HEK293 (cell line): ENCODE measurements around the gene DENND1A.

Experiments
- CTCF ChIA-PET: fragments of 350-600 bp; formaldehyde crosslinking; extraction: SDS; loops from one replicate; lab custom pipeline; 2021; ENCODE audit warnings: antibody characterized with exemption; lab: Yijun Ruan, JAX
- POLR2A ChIA-PET: fragments of 300-600 bp; formaldehyde crosslinking; extraction: SDS; loops from one replicate; lab custom pipeline; 2020; ENCODE audit warnings: antibody characterized with exemption, inconsistent platforms; lab: Yijun Ruan, JAX
- H3K27ac ChIP-seq: fragments of 200-500 bp; sonication (Bioruptor generic); 2 replicates; pipeline ENCODE4 v1.5.1; 2014; ENCODE audit warnings: low read depth, low read length, control low read depth, inconsistent platforms; ENCODE audit errors: extremely low read depth
- H3K36me3 ChIP-seq, 2 experiments: fragments of 200-500 bp in 1 of 2; sonication (Bioruptor generic) in 1 of 2; 1 replicate in 1 of 2; 2 replicates in 1 of 2; pipeline ENCODE4 v1.5.1; 2014 to 2017; ENCODE audit warnings: inconsistent platforms in 2 of 2, low read length in 2 of 2; ENCODE audit not compliant: control insufficient read depth in 2 of 2, insufficient read depth in 1 of 2
- H3K4me1 ChIP-seq: fragments of 200-500 bp; sonication (Bioruptor generic); 2 replicates; pipeline ENCODE4 v1.5.1; 2014; ENCODE audit warnings: mild to moderate bottlenecking, low read length, inconsistent platforms; ENCODE audit not compliant: control insufficient read depth, insufficient read depth
- H3K4me3 ChIP-seq: 2 replicates; pipeline ENCODE4 v1.5.1; 2011; ENCODE audit warnings: low read depth, mild to moderate bottlenecking, control low read depth, low read length, moderate library complexity
- H3K9me3 ChIP-seq: fragments of 200-500 bp; sonication (Bioruptor generic); 2 replicates; pipeline ENCODE4 v1.5.1; 2014; ENCODE audit warnings: low read depth, low read length, inconsistent platforms; ENCODE audit not compliant: control insufficient read depth, insufficient read depth
- GLIS2 ChIP-seq: fragments of 450-650 bp; formaldehyde crosslinking; IDR thresholded peaks from 2 replicates; pipeline ENCODE4 v1.5.1; 2016; ENCODE audit warnings: missing biosample characterization, missing genetic modification characterization
- REPIN1 ChIP-seq: fragments of 450-650 bp; formaldehyde crosslinking; IDR thresholded peaks from 2 replicates; pipeline ENCODE4 v1.5.1; 2017; ENCODE audit warnings: missing biosample characterization, missing genetic modification characterization, low read depth
- ZIC2 ChIP-seq: fragments of 450-650 bp; formaldehyde crosslinking; IDR thresholded peaks from 2 replicates; pipeline ENCODE4 v1.5.1; 2016; ENCODE audit warnings: missing biosample characterization, missing genetic modification characterization
- ZNF223 ChIP-seq: fragments of 450-650 bp; formaldehyde crosslinking; IDR thresholded peaks from 2 replicates; pipeline ENCODE4 v1.5.1; 2016; ENCODE audit warnings: missing biosample characterization, missing genetic modification characterization
- ZNF239 ChIP-seq: fragments of 450-650 bp; formaldehyde crosslinking; IDR thresholded peaks from 2 replicates; pipeline ENCODE4 v1.5.1; 2016; ENCODE audit warnings: missing biosample characterization, missing genetic modification characterization
- ZNF292 ChIP-seq: fragments of 450-650 bp; formaldehyde crosslinking; IDR thresholded peaks from 2 replicates; pipeline ENCODE4 v1.5.1; 2016; ENCODE audit warnings: low read depth, missing biosample characterization, missing genetic modification characterization, borderline replicate concordance
- ZNF366 ChIP-seq: fragments of 450-650 bp; formaldehyde crosslinking; conservative IDR thresholded peaks from 2 replicates; pipeline ENCODE4 v1.5.1; 2016; ENCODE audit warnings: missing biosample characterization, missing genetic modification characterization
- ZNF391 ChIP-seq: fragments of 450-650 bp; formaldehyde crosslinking; IDR thresholded peaks from 2 replicates; pipeline ENCODE4 v1.5.1; 2016; ENCODE audit warnings: low read depth, missing biosample characterization, missing genetic modification characterization, borderline replicate concordance
- ZNF658 ChIP-seq: fragments of 450-650 bp; formaldehyde crosslinking; IDR thresholded peaks from 2 replicates; pipeline ENCODE4; 2016; ENCODE audit warnings: missing biosample characterization, missing genetic modification characterization
- ZNF843 ChIP-seq: fragments of 450-650 bp; formaldehyde crosslinking; IDR thresholded peaks from 2 replicates; pipeline ENCODE4 v1.5.1; 2016; ENCODE audit warnings: missing biosample characterization, missing genetic modification characterization
- TF ChIP-seq, protein P1 (sequence below): fragments of 450-650 bp; formaldehyde crosslinking; IDR thresholded peaks from 2 replicates; pipeline ENCODE4 v1.5.1; 2016; ENCODE audit warnings: missing biosample characterization, missing genetic modification characterization
- TF ChIP-seq, protein P2 (sequence below): fragments of 450-650 bp; formaldehyde crosslinking; IDR thresholded peaks from 2 replicates; pipeline ENCODE4 v1.5.1; 2016; ENCODE audit warnings: missing biosample characterization, missing genetic modification characterization
- TF ChIP-seq, protein P3 (sequence below): fragments of 450-650 bp; formaldehyde crosslinking; IDR thresholded peaks from 2 replicates; pipeline ENCODE4 v1.5.1; 2016; ENCODE audit warnings: missing biosample characterization, missing genetic modification characterization
- TF ChIP-seq, protein P4 (sequence below): fragments of 450-650 bp; formaldehyde crosslinking; IDR thresholded peaks from 2 replicates; pipeline ENCODE4 v1.5.1; 2016; ENCODE audit warnings: missing biosample characterization, missing genetic modification characterization
- TF ChIP-seq, protein P5 (sequence below): fragments of 450-650 bp; formaldehyde crosslinking; IDR thresholded peaks from 2 replicates; pipeline ENCODE4 v1.5.1; 2017; ENCODE audit warnings: missing biosample characterization, missing genetic modification characterization

DENND1A gene

DNA sequence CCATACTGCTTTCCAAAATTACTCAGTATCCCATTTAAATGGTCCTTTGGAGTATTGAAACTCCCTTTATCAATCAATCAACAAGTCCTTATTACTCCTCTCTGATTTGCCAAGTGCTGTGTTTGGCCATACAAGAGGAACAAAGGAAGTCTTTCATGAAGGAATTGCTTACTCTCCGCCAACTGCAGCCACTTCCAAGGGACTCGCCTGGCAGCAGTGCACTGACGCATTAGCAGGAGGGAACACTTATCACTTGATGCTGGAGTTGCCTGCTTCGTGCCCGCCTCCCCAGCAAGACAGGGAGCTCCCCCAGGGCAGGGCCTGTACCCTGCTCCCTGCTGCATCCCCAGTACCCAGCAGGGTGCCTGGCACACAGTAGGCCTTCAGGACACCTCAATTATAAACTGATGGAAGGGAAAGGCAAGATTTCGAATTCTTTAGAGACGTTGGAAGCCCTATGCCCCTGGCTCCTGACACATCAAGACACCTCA lies 476.1 kb downstream of the DENND1A start:
- TF ChIP-seq, protein P1, sequence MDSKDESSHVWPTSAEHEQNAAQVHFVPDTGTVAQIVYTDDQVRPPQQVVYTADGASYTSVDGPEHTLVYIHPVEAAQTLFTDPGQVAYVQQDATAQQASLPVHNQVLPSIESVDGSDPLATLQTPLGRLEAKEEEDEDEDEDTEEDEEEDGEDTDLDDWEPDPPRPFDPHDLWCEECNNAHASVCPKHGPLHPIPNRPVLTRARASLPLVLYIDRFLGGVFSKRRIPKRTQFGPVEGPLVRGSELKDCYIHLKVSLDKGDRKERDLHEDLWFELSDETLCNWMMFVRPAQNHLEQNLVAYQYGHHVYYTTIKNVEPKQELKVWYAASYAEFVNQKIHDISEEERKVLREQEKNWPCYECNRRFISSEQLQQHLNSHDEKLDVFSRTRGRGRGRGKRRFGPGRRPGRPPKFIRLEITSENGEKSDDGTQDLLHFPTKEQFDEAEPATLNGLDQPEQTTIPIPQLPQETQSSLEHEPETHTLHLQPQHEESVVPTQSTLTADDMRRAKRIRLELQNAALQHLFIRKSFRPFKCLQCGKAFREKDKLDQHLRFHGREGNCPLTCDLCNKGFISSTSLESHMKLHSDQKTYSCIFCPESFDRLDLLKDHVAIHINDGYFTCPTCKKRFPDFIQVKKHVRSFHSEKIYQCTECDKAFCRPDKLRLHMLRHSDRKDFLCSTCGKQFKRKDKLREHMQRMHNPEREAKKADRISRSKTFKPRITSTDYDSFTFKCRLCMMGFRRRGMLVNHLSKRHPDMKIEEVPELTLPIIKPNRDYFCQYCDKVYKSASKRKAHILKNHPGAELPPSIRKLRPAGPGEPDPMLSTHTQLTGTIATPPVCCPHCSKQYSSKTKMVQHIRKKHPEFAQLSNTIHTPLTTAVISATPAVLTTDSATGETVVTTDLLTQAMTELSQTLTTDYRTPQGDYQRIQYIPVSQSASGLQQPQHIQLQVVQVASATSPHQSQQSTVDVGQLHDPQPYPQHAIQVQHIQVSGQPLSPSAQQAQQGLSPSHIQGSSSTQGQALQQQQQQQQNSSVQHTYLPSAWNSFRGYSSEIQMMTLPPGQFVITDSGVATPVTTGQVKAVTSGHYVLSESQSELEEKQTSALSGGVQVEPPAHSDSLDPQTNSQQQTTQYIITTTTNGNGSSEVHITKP (tag by site-specific recombination), result no peak
- no peak for TF ChIP-seq REPIN1 (tag by site-specific recombination)
- no peak for TF ChIP-seq ZNF391 (tag by site-specific recombination)
- TF ChIP-seq, protein P2, sequence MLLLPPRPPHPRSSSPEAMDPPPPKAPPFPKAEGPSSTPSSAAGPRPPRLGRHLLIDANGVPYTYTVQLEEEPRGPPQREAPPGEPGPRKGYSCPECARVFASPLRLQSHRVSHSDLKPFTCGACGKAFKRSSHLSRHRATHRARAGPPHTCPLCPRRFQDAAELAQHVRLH (tag by site-specific recombination), result no peak
- no peak for TF ChIP-seq GLIS2 (tag by site-specific recombination)
- no peak for TF ChIP-seq ZNF658 (tag by site-specific recombination)
- no peak for TF ChIP-seq ZNF239
- TF ChIP-seq ZNF843 (tag by site-specific recombination), result no peak
- TF ChIP-seq ZNF292 (tag by site-specific recombination), result no peak
- TF ChIP-seq ZNF223, result no peak
- TF ChIP-seq ZNF366, result no peak
- TF ChIP-seq, all 188 proteins: peak for 0
- POLR2A ChIA-PET, result no interaction called here

DNA sequence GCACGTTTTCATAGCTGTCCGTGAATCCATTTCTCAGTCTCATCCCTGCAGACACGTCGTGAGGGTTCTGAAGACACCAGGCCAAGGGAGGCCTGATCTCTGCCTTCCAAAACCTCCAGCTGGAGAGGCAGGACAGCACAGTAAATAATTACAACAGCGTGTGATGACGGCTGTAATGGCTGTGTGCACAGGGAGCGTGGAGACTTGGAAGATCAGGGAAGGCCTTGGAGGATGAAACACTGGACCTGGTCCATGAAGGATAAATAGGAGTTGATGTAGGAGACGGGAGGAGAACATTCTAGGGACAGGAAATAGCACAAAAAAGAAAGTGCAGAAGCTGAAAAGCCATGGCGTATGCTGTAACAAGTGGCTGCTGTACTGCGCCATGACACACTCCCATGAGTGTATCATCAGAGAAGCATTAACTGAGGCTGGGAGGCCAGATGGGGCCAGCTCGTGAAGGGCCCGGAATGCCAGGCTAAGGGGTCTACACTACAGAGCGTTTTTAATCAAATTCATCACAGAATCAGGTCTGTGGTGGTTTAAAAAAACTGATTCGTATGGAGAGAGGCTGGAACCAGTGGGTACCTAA lies 476.8 kb downstream of the DENND1A start:
- Histone ChIP-seq H3K9me3 (no peaks in the 10 kb centered on the region), H3K4me3 (no peak overlapping the region), H3K27ac (no peak overlapping the region), H3K4me1 (no peaks in the 10 kb centered on the region), H3K36me3 (no peaks in the 10 kb centered on the region)
- CTCF ChIA-PET, result no interaction called here
- POLR2A ChIA-PET, result no interaction called here
- TF ChIP-seq, protein P3, sequence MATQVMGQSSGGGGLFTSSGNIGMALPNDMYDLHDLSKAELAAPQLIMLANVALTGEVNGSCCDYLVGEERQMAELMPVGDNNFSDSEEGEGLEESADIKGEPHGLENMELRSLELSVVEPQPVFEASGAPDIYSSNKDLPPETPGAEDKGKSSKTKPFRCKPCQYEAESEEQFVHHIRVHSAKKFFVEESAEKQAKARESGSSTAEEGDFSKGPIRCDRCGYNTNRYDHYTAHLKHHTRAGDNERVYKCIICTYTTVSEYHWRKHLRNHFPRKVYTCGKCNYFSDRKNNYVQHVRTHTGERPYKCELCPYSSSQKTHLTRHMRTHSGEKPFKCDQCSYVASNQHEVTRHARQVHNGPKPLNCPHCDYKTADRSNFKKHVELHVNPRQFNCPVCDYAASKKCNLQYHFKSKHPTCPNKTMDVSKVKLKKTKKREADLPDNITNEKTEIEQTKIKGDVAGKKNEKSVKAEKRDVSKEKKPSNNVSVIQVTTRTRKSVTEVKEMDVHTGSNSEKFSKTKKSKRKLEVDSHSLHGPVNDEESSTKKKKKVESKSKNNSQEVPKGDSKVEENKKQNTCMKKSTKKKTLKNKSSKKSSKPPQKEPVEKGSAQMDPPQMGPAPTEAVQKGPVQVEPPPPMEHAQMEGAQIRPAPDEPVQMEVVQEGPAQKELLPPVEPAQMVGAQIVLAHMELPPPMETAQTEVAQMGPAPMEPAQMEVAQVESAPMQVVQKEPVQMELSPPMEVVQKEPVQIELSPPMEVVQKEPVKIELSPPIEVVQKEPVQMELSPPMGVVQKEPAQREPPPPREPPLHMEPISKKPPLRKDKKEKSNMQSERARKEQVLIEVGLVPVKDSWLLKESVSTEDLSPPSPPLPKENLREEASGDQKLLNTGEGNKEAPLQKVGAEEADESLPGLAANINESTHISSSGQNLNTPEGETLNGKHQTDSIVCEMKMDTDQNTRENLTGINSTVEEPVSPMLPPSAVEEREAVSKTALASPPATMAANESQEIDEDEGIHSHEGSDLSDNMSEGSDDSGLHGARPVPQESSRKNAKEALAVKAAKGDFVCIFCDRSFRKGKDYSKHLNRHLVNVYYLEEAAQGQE (tag by site-specific recombination), result no peak
- no peak for TF ChIP-seq ZNF391 (tag by site-specific recombination)
- TF ChIP-seq, protein P4, sequence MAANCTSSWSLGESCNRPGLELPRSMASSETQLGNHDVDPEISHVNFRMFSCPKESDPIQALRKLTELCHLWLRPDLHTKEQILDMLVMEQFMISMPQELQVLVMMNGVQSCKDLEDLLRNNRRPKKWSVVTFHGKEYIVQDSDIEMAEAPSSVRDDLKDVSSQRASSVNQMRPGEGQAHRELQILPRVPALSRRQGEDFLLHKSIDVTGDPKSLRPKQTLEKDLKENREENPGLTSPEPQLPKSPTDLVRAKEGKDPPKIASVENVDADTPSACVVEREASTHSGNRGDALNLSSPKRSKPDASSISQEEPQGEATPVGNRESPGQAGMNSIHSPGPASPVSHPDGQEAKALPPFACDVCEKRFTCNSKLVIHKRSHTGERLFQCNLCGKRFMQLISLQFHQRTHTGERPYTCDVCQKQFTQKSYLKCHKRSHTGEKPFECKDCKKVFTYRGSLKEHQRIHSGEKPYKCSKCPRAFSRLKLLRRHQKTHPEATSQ (tag by site-specific recombination), result no peak
- TF ChIP-seq, protein P5, sequence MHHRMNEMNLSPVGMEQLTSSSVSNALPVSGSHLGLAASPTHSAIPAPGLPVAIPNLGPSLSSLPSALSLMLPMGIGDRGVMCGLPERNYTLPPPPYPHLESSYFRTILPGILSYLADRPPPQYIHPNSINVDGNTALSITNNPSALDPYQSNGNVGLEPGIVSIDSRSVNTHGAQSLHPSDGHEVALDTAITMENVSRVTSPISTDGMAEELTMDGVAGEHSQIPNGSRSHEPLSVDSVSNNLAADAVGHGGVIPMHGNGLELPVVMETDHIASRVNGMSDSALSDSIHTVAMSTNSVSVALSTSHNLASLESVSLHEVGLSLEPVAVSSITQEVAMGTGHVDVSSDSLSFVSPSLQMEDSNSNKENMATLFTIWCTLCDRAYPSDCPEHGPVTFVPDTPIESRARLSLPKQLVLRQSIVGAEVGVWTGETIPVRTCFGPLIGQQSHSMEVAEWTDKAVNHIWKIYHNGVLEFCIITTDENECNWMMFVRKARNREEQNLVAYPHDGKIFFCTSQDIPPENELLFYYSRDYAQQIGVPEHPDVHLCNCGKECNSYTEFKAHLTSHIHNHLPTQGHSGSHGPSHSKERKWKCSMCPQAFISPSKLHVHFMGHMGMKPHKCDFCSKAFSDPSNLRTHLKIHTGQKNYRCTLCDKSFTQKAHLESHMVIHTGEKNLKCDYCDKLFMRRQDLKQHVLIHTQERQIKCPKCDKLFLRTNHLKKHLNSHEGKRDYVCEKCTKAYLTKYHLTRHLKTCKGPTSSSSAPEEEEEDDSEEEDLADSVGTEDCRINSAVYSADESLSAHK (tag by site-specific recombination), result no peak
- TF ChIP-seq ZIC2 (tag by site-specific recombination), result no peak

More for the DNA sequence above, 476.1 kb downstream of the DENND1A start:
- H3K4me1 ChIP-seq, result no peaks in the 10 kb centered on the region
- H3K27ac ChIP-seq, result no peak overlapping the region
- H3K9me3 ChIP-seq, result no peaks in the 10 kb centered on the region
- H3K36me3 ChIP-seq, result no peaks in the 10 kb centered on the region
- no peak overlapping the region for H3K4me3 ChIP-seq
- CTCF ChIA-PET, result no interaction called here
